CD14-positive monocyte (primary cell): ENCODE measurements around the gene MAST4. TPM values are rescaled to one million over a fixed set of nuclear protein-coding genes. Genes with fewer than 3 reads are reported as not detected.

Experiments
- DNase-seq, 3 donors: peaks; one replicate each; pipeline ENCODE4 v3.0.0-alpha.2; 2011 to 2022
- H2AFZ ChIP-seq: 2 replicates; pipeline ENCODE4 v1.6.0; 2012; ENCODE audit warnings: mild to moderate bottlenecking, low read depth, low read length, inconsistent platforms; ENCODE audit not compliant: insufficient read depth, poor library complexity, severe bottlenecking
- H3K27ac ChIP-seq, 2 donors: 1 replicate in 1 of 2; 2 replicates in 1 of 2; pipeline ENCODE4 v1.5.1; 2012 to 2013; ENCODE audit warnings: low read length in 2 of 2, control low read depth in 1 of 2, inconsistent platforms in 1 of 2, low read depth in 1 of 2, mild to moderate bottlenecking in 1 of 2
- H3K27me3 ChIP-seq, 2 donors: one replicate each; pipeline versions ENCODE4 v1.6.0 to v1.6.1; 2011 to 2013; ENCODE audit warnings: low read length in 2 of 2; ENCODE audit not compliant: control insufficient read depth in 2 of 2, insufficient read depth in 2 of 2
- H3K36me3 ChIP-seq, 2 donors: replicated peaks in 1 of 2; 1 replicate in 1 of 2; 2 replicates in 1 of 2; pipeline versions ENCODE4 v1.5.1 to v1.6.1; 2012 to 2013; ENCODE audit warnings: low read length in 2 of 2, control low read depth in 1 of 2, inconsistent platforms in 1 of 2, mild to moderate bottlenecking in 1 of 2; ENCODE audit not compliant: insufficient read depth in 2 of 2, control insufficient read depth in 1 of 2
- H3K4me1 ChIP-seq, 2 donors: 1 replicate in 1 of 2; 2 replicates in 1 of 2; pipeline versions ENCODE4 v1.5.1 to v1.6.1; 2012 to 2013; ENCODE audit warnings: low read length in 2 of 2, control low read depth in 1 of 2, inconsistent platforms in 1 of 2, mild to moderate bottlenecking in 1 of 2, moderate library complexity in 1 of 2; ENCODE audit not compliant: insufficient read depth in 2 of 2, control insufficient read depth in 1 of 2
- H3K4me2 ChIP-seq: replicated peaks from 2 replicates; pipeline ENCODE3; 2012; ENCODE audit warnings: low read length, moderate library complexity, mild to moderate bottlenecking; ENCODE audit not compliant: poor library complexity, severe bottlenecking; ENCODE audit errors: extremely low read depth
- H3K4me3 ChIP-seq, 3 experiments: fragments of 200-600 bp in 1 of 3; sonication (generic) in 1 of 3; replicated peaks in 1 of 3; 1 replicate in 2 of 3; 2 replicates in 1 of 3; pipeline ENCODE4 v1.5.1; 2011 to 2013; ENCODE audit warnings: low read length in 3 of 3, mild to moderate bottlenecking in 3 of 3, control low read depth in 2 of 3, low read depth in 2 of 3, inconsistent platforms in 1 of 3, moderate library complexity in 1 of 3
- H3K79me2 ChIP-seq: 2 replicates; pipeline ENCODE4 v1.6.0; 2012; ENCODE audit warnings: mild to moderate bottlenecking, control low read depth, inconsistent platforms, low read length, moderate library complexity; ENCODE audit not compliant: insufficient read depth
- H3K9ac ChIP-seq: 2 replicates; pipeline ENCODE4 v1.6.0; 2017; ENCODE audit warnings: low read length, mild to moderate bottlenecking; ENCODE audit not compliant: insufficient read depth, poor library complexity, severe bottlenecking
- H3K9me3 ChIP-seq, 2 donors: replicated peaks in 1 of 2; 1 replicate in 1 of 2; 2 replicates in 1 of 2; pipeline versions ENCODE4 v1.5.1 to v1.6.1; 2012 to 2013; ENCODE audit warnings: low read length in 2 of 2, control low read depth in 1 of 2; ENCODE audit not compliant: control insufficient read depth in 1 of 2, insufficient read depth in 1 of 2
- H4K20me1 ChIP-seq: 2 replicates; pipeline ENCODE4 v1.6.0; 2012; ENCODE audit warnings: mild to moderate bottlenecking, low read length, control low read depth, moderate library complexity; ENCODE audit not compliant: insufficient read depth
- H3K27ac Mint-ChIP-seq, 7 donors: one replicate each; pipeline ENCODE4 v1.8.0; 2020; ENCODE audit warnings: mild to moderate bottlenecking in 7 of 7, mixed read lengths in 7 of 7, moderate library complexity in 6 of 7, inconsistent platforms in 2 of 7
- H3K27me3 Mint-ChIP-seq, 3 donors: one replicate each; pipeline ENCODE4 v1.8.0; 2021 to 2022; ENCODE audit warnings: low read depth in 3 of 3, mild to moderate bottlenecking in 3 of 3, mixed read lengths in 3 of 3, moderate library complexity in 3 of 3, inconsistent platforms in 1 of 3
- H3K36me3 Mint-ChIP-seq, 2 donors: one replicate each; pipeline ENCODE4 v1.8.0; 2020; ENCODE audit warnings: mixed read lengths in 2 of 2, inconsistent platforms in 1 of 2, mild to moderate bottlenecking in 1 of 2
- H3K4me1 Mint-ChIP-seq: one replicate; pipeline ENCODE4 v1.8.0; 2020; ENCODE audit warnings: mild to moderate bottlenecking, mixed read lengths
- H3K4me3 Mint-ChIP-seq, 2 donors: one replicate each; pipeline ENCODE4 v1.8.0; 2020; ENCODE audit warnings: mild to moderate bottlenecking in 2 of 2, mixed read lengths in 2 of 2, moderate library complexity in 1 of 2
- H3K9me3 Mint-ChIP-seq, 7 donors: one replicate each; pipeline ENCODE4 v1.8.0; 2020 to 2022; ENCODE audit warnings: mixed read lengths in 7 of 7, mild to moderate bottlenecking in 6 of 7, moderate library complexity in 6 of 7, inconsistent platforms in 2 of 7
- WGBS: methylation state at CpG from one replicate; pipeline ENCODE4 v1.1.5; 2013; ENCODE audit warnings: missing lambda C conversion rate; ENCODE audit not compliant: insufficient coverage; 5-methylcytosine and 5-hydroxymethylcytosine counted together
- intact Hi-C, 2 donors: fragments of 100-400 bp; cut with micrococcal nuclease; formaldehyde crosslinking; loops; one replicate each; pipeline versions ENCODE4 v1.15.0 to v1.15.1; 2023
- polyA plus RNA-seq, 3 donors: library from polyadenylated mRNA; depleted of rRNA in 1 of 3; unstranded in 2 of 3; stranded (reverse) in 1 of 3; fragments of 300-500 nt in 2 of 3; fragments of >200 nt in 1 of 3; fragmentation: Illumina TruSeq in 2 of 3; gene quantifications; 1 replicate in 2 of 3; 2 replicates in 1 of 3; pipeline ENCODE4 v1.2.3, GENCODE V29; 2012 to 2021
- TF ChIP-seq, protein P1 (sequence below): fragments of 200-600 bp; IDR thresholded peaks from one replicate; pipeline ENCODE4 v1.8.0; 2022; ENCODE audit warnings: antibody characterized with exemption, mild to moderate bottlenecking

Gene MAST4
- polyA plus RNA-seq, 3 donors = 0.03 to 0.24 TPM; not detected in 1

GRCh38 chr5:67190410-67190809 lies 594.2 kb downstream of the MAST4 start:
- H3K9me3 Mint-ChIP-seq = peaks cover 0 to 6% (median 3%) of the 10 kb centered on the region in 7 donors
- peaks cover 87% of the 10 kb centered on the region for H3K4me1 Mint-ChIP-seq
- Histone ChIP-seq H3K27me3 (no peaks in the 10 kb centered on the region), H3K9me3 (no peaks in the 10 kb centered on the region), H3K79me2 (peaks cover 94% of the 10 kb centered on the region), H4K20me1 (no peaks in the 10 kb centered on the region), H3K4me3 (no peak overlapping the region), H3K4me2 (no peak overlapping the region), H2AFZ (no peak overlapping the region), H3K4me1 (peaks cover 78 to 93% of the 10 kb centered on the region in 2 donors), H3K27ac (peak overlapping the region; percentile 11 to 77), H3K36me3 (peaks cover 3 to 5% of the 10 kb centered on the region in 2 donors), H3K9ac (no peak overlapping the region)
- 90% methylated on average over 3 of the region's 4 CpGs for WGBS
- H3K27me3 Mint-ChIP-seq = no peaks in the 10 kb centered on the region
- TF ChIP-seq, protein P1, sequence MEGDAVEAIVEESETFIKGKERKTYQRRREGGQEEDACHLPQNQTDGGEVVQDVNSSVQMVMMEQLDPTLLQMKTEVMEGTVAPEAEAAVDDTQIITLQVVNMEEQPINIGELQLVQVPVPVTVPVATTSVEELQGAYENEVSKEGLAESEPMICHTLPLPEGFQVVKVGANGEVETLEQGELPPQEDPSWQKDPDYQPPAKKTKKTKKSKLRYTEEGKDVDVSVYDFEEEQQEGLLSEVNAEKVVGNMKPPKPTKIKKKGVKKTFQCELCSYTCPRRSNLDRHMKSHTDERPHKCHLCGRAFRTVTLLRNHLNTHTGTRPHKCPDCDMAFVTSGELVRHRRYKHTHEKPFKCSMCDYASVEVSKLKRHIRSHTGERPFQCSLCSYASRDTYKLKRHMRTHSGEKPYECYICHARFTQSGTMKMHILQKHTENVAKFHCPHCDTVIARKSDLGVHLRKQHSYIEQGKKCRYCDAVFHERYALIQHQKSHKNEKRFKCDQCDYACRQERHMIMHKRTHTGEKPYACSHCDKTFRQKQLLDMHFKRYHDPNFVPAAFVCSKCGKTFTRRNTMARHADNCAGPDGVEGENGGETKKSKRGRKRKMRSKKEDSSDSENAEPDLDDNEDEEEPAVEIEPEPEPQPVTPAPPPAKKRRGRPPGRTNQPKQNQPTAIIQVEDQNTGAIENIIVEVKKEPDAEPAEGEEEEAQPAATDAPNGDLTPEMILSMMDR = no peak
- DNase-seq = no peak
- H3K4me3 Mint-ChIP-seq = no peak overlapping the region
- intact Hi-C loops = no loop called here
- peaks cover 38 to 58% of the 10 kb centered on the region in 2 donors for H3K36me3 Mint-ChIP-seq
- peak overlapping the region; percentile 49 to 83 (median 74) for H3K27ac Mint-ChIP-seq

- H3K4me1 ChIP-seq = peaks cover 83 to 97% of the 10 kb centered on the region in 2 donors
- peaks cover 0 to under 1% of the 10 kb centered on the region in 2 donors for H3K36me3 ChIP-seq
- Mint-ChIP-seq H3K4me3 (no peak overlapping the region), H3K27ac (peak overlapping the region in 6 of 7 donors; percentile 11 to 83 (median 62)), H3K4me1 (peaks cover 92% of the 10 kb centered on the region), H3K36me3 (peaks cover 37 to 57% of the 10 kb centered on the region in 2 donors), H3K9me3 (peaks cover 0 to 6% (median 3%) of the 10 kb centered on the region in 7 donors), H3K27me3 (no peaks in the 10 kb centered on the region)
- TF ChIP-seq, protein P1 = no peak
- intact Hi-C loops = no loop called here
- peak overlapping the region in 1 of 2 donors; percentile 77 for H3K27ac ChIP-seq
- no peak overlapping the region for H2AFZ ChIP-seq
- H3K27me3 ChIP-seq = no peaks in the 10 kb centered on the region
- peak overlapping the region in 1 of 3 experiments; percentile 2 for H3K4me3 ChIP-seq
- H3K4me2 ChIP-seq = no peak overlapping the region
- peaks cover 94% of the 10 kb centered on the region for H3K79me2 ChIP-seq
- H3K9ac ChIP-seq = no peak overlapping the region
- no peaks in the 10 kb centered on the region for H4K20me1 ChIP-seq
- DNase-seq = no peak
- WGBS = 93% methylated on average over 5 of the region's 5 CpGs
- H3K9me3 ChIP-seq = no peaks in the 10 kb centered on the region
These were observed 594.7 kb downstream of the MAST4 start for GRCh38 chr5:67190861-67191260.
